ENCODE results near the gene ZC3HAV1L. TPM values are rescaled to one million over a fixed set of nuclear protein-coding genes. Genes with fewer than 3 reads are reported as not detected.

ZC3HAV1L gene
- polyA plus RNA-seq, 2 of the 4 experiments (the other 2 are of a cell fraction) = 8.8 to 15.6 TPM

DNA sequence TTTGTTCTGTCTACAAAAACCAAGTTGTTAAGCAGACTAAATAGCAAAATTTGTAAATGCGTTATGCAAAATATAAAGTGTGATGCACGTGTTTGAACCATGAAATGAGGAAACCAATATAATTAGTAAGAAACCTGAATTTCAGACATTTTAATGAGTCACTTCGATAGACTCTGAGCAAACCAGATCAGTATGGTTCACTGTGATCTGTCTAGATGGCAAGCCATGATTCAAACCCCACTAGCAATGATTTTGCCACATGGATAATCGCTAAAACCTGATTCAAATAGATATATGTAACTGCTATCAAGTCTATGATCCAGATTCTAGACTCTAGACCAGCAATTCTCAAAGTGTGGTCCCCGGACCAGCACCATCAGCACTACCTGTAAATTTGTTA, 48.9 kb upstream of the ZC3HAV1L start:
- Histone ChIP-seq H3K4me1 (no peaks in the 10 kb centered on the region), H3K27ac (no peak overlapping the region), H3K9me3 (no peaks in the 10 kb centered on the region), H3K4me3 (no peak overlapping the region), H3K4me2 (no peak overlapping the region)
- ATAC-seq = no peak
- POLR2A ChIA-PET = no interaction called here
- no peak for FAIRE-seq
- no peak for TF ChIP-seq RFX5 (IDR thresholded peaks at IDR 0.05)
- no peak for TF ChIP-seq PHF8 (IDR thresholded peaks at IDR 0.05; ENCODE audit: borderline replicate concordance, low read depth)
- TF ChIP-seq ZFP36 (IDR thresholded peaks at IDR 0.05; ENCODE audit: borderline replicate concordance, partially characterized antibody) = no peak
- TF ChIP-seq, protein P1, sequence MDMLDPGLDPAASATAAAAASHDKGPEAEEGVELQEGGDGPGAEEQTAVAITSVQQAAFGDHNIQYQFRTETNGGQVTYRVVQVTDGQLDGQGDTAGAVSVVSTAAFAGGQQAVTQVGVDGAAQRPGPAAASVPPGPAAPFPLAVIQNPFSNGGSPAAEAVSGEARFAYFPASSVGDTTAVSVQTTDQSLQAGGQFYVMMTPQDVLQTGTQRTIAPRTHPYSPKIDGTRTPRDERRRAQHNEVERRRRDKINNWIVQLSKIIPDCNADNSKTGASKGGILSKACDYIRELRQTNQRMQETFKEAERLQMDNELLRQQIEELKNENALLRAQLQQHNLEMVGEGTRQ (IDR thresholded peaks at IDR 0.05) = no peak
- TF ChIP-seq POLR2AphosphoS2 (conservative IDR thresholded peaks at IDR 0.05; ENCODE audit: low read length) = no peak
- TF ChIP-seq HOXB5 (CRISPR knock-in tag; IDR thresholded peaks at IDR 0.05) = no peak
- TF ChIP-seq, protein P2, sequence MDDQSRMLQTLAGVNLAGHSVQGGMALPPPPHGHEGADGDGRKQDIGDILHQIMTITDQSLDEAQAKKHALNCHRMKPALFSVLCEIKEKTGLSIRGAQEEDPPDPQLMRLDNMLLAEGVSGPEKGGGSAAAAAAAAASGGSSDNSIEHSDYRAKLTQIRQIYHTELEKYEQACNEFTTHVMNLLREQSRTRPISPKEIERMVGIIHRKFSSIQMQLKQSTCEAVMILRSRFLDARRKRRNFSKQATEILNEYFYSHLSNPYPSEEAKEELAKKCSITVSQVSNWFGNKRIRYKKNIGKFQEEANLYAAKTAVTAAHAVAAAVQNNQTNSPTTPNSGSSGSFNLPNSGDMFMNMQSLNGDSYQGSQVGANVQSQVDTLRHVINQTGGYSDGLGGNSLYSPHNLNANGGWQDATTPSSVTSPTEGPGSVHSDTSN (IDR thresholded peaks at IDR 0.05) = no peak
- no peak for TF ChIP-seq CHD2 (IDR thresholded peaks at IDR 0.05; ENCODE audit: low read length, partially characterized antibody)
- TF ChIP-seq, protein P3, sequence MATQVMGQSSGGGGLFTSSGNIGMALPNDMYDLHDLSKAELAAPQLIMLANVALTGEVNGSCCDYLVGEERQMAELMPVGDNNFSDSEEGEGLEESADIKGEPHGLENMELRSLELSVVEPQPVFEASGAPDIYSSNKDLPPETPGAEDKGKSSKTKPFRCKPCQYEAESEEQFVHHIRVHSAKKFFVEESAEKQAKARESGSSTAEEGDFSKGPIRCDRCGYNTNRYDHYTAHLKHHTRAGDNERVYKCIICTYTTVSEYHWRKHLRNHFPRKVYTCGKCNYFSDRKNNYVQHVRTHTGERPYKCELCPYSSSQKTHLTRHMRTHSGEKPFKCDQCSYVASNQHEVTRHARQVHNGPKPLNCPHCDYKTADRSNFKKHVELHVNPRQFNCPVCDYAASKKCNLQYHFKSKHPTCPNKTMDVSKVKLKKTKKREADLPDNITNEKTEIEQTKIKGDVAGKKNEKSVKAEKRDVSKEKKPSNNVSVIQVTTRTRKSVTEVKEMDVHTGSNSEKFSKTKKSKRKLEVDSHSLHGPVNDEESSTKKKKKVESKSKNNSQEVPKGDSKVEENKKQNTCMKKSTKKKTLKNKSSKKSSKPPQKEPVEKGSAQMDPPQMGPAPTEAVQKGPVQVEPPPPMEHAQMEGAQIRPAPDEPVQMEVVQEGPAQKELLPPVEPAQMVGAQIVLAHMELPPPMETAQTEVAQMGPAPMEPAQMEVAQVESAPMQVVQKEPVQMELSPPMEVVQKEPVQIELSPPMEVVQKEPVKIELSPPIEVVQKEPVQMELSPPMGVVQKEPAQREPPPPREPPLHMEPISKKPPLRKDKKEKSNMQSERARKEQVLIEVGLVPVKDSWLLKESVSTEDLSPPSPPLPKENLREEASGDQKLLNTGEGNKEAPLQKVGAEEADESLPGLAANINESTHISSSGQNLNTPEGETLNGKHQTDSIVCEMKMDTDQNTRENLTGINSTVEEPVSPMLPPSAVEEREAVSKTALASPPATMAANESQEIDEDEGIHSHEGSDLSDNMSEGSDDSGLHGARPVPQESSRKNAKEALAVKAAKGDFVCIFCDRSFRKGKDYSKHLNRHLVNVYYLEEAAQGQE (IDR thresholded peaks at IDR 0.05) = no peak
- no peak for TF ChIP-seq SMC3 (IDR thresholded peaks at IDR 0.05)
- TF ChIP-seq ZSCAN20 (CRISPR knock-in tag; IDR thresholded peaks at IDR 0.05) = no peak
- no peak for TF ChIP-seq MAZ (IDR thresholded peaks at IDR 0.05; ENCODE audit: borderline replicate concordance, low read depth, low read length)
- TF ChIP-seq JUN (IDR thresholded peaks at IDR 0.05) = no peak
- TF ChIP-seq, protein P4, sequence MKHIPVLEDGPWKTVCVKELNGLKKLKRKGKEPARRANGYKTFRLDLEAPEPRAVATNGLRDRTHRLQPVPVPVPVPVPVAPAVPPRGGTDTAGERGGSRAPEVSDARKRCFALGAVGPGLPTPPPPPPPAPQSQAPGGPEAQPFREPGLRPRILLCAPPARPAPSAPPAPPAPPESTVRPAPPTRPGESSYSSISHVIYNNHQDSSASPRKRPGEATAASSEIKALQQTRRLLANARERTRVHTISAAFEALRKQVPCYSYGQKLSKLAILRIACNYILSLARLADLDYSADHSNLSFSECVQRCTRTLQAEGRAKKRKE (CRISPR knock-in tag; IDR thresholded peaks at IDR 0.05; ENCODE audit: low read depth) = no peak
- no peak for TF ChIP-seq CEBPB (IDR thresholded peaks at IDR 0.05)
- no peak for TF ChIP-seq EHMT2 (IDR thresholded peaks at IDR 0.05; ENCODE audit: low read depth)
- TF ChIP-seq FOSB (CRISPR knock-in tag; IDR thresholded peaks at IDR 0.05) = no peak
- TF ChIP-seq GATA3 (IDR thresholded peaks at IDR 0.05; ENCODE audit: borderline replicate concordance) = no peak
- no peak for DNase-seq (ENCODE audit: low read depth in 1 of 2, low spot score in 1 of 2)
- WGBS (ENCODE audit: missing lambda C conversion rate) = 92% methylated on average over 5 of the region's 5 CpGs
- CTCF ChIA-PET = interaction anchor here (7.0 kb wide), 1 partner anchor 9 kb away, joined by 47 read pairs; no protein-coding TSS in a partner anchor

DNA sequence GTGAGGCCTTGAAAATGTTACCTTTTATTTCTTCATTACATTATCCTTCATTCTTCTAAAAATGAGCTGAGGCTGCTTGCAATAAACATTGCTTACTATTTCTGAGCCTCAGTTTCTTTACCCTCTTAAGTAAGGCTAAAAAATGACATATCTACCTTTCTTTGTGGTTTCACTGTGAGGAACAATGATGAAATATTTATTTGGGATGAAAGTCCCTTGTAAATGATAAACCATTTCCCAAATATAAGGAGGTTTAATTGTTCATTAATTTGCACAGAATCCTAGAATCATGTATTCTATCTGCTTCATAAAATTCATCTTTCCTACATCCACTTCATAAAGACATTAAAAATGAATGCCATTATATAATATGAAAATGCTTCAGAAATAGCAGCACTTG, 45.7 kb upstream of the ZC3HAV1L start:
- CTCF ChIA-PET = interaction anchor here (1.0 to 1.7 kb wide), 3 partner anchors 10 to 13 kb away, joined by 3 to 4 read pairs (median 3); no protein-coding TSS in a partner anchor
- no peak for FAIRE-seq
- no peak for TF ChIP-seq KDM5A (IDR thresholded peaks at IDR 0.05)
- no peak for TF ChIP-seq ESRRA (IDR thresholded peaks at IDR 0.05; ENCODE audit: borderline replicate concordance, low read length)
- TF ChIP-seq, protein P5, sequence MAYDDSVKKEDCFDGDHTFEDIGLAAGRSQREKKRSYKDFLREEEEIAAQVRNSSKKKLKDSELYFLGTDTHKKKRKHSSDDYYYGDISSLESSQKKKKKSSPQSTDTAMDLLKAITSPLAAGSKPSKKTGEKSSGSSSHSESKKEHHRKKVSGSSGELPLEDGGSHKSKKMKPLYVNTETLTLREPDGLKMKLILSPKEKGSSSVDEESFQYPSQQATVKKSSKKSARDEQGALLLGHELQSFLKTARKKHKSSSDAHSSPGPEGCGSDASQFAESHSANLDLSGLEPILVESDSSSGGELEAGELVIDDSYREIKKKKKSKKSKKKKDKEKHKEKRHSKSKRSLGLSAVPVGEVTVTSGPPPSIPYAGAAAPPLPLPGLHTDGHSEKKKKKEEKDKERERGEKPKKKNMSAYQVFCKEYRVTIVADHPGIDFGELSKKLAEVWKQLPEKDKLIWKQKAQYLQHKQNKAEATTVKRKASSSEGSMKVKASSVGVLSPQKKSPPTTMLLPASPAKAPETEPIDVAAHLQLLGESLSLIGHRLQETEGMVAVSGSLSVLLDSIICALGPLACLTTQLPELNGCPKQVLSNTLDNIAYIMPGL (CRISPR knock-in tag; IDR thresholded peaks at IDR 0.05; ENCODE audit: borderline replicate concordance) = no peak
- TF ChIP-seq, protein P2 (IDR thresholded peaks at IDR 0.05) = no peak
- TF ChIP-seq ZNF302 (CRISPR knock-in tag; IDR thresholded peaks at IDR 0.05) = no peak
- TF ChIP-seq EHMT2 (IDR thresholded peaks at IDR 0.05; ENCODE audit: low read depth) = no peak
- TF ChIP-seq JUN (IDR thresholded peaks at IDR 0.05) = no peak
- no peak for TF ChIP-seq CEBPB (IDR thresholded peaks at IDR 0.05)
- no peak for TF ChIP-seq RNF2 (IDR thresholded peaks at IDR 0.05; ENCODE audit: borderline replicate concordance, low read depth)
- no peak for TF ChIP-seq RAD21 (conservative IDR thresholded peaks at IDR 0.05 in 1 of 2, IDR thresholded peaks at IDR 0.05 in 1 of 2)
- TF ChIP-seq MAZ (IDR thresholded peaks at IDR 0.05; ENCODE audit: borderline replicate concordance, low read depth, low read length) = no peak
- no peak for TF ChIP-seq MAFK (IDR thresholded peaks at IDR 0.05; ENCODE audit: partially characterized antibody)
- TF ChIP-seq, protein P4 (CRISPR knock-in tag; IDR thresholded peaks at IDR 0.05; ENCODE audit: low read depth) = no peak
- no peak for TF ChIP-seq CBX2 (IDR thresholded peaks at IDR 0.05; ENCODE audit: borderline replicate concordance, low read depth)
- no peak for TF ChIP-seq CHD2 (IDR thresholded peaks at IDR 0.05; ENCODE audit: low read length, partially characterized antibody)

More for the DNA sequence above, 45.7 kb upstream of the ZC3HAV1L start:
- POLR2A ChIA-PET = no interaction called here
- H3K27ac ChIP-seq = no peak overlapping the region
- no peak overlapping the region for H3K4me2 ChIP-seq
- no peak overlapping the region for H3K4me3 ChIP-seq
- ATAC-seq = no peak
- H3K4me1 ChIP-seq = no peaks in the 10 kb centered on the region
- DNase-seq (ENCODE audit: low read depth in 1 of 2, low spot score in 1 of 2) = no peak
- no peaks in the 10 kb centered on the region for H3K9me3 ChIP-seq
